Effector memory CD4-positive, alpha-beta T cell (primary cell): ENCODE data around the gene RBM38.
"Not testable (repeated sequence)": the region's sequence is repeated elsewhere in the genome, so short reads cannot be mapped to it uniquely, and the experiment has no call there.

Source experiments
- DNase-seq, 3 donors: peaks; one replicate each; pipeline ENCODE4 v3.0.0-alpha.2; 2020
- H3K27ac ChIP-seq: 2 replicates; pipeline ENCODE4 v1.7.0; 2013; ENCODE audit warnings: mild to moderate bottlenecking, low read length, moderate library complexity; ENCODE audit not compliant: insufficient read depth, poor library complexity, severe bottlenecking
- H3K27me3 ChIP-seq: replicated peaks from 2 replicates; pipeline ENCODE4 v1.7.0; 2013; ENCODE audit warnings: mild to moderate bottlenecking, low read length; ENCODE audit not compliant: insufficient read depth, control insufficient read depth, poor library complexity, severe bottlenecking
- H3K36me3 ChIP-seq: 2 replicates; pipeline ENCODE4 v1.7.0; 2013; ENCODE audit warnings: mild to moderate bottlenecking, low read length, moderate library complexity; ENCODE audit not compliant: control insufficient read depth, insufficient read depth
- H3K4me1 ChIP-seq: 2 replicates; pipeline ENCODE4 v1.7.0; 2013; ENCODE audit warnings: low read length, mild to moderate bottlenecking; ENCODE audit not compliant: control insufficient read depth, insufficient read depth, poor library complexity, severe bottlenecking
- H3K4me3 ChIP-seq: 2 replicates; pipeline ENCODE4 v1.7.0; 2013; ENCODE audit warnings: low read length, low read depth, mild to moderate bottlenecking; ENCODE audit not compliant: insufficient read depth, poor library complexity, severe bottlenecking
- H3K9me3 ChIP-seq: 2 replicates; pipeline ENCODE4 v1.7.0; 2013; ENCODE audit warnings: mild to moderate bottlenecking, low read length, moderate library complexity; ENCODE audit not compliant: control insufficient read depth

The RBM38 gene

DNA sequence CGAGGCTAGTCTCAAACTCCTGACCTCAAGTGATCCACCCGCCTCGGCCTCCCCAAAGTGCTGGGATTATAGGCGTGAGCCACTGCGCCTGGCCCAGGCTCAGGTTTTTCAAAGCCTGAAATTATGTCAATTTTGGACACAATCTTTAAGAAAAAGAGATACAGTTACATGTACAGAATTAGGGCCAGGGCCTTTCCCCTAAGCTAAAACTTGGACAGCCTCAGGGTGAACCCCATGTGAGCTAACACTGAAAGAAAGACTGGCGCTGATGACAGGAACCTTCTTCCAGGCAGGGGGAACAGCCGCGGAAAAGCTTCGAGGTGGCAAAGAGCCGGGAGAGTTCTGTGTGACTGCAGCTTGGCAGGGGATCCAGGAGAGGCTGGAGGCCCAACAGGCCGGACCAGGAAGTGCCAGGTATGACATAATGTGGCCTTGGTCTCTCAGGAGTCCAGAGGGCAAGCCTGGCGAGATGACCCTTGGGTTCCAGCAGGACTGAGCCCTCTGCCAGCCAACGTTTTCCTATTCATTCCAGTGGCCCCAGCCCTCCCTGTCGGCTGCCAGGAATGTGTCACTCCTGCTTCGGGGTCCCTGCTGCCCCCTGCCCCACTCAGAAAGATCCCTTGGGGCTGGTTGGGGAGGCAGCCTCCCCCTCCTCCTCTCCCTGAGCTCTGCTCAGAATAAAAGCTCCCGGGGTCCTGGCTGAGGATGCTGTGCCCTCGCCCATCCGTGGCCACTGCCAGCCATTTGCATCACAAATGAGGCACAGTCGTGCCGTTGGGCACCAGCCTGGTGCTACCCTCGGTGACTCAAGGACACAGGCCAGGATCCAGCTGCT, 37.3 kb downstream of the RBM38 start:
- H3K36me3 ChIP-seq, result no peaks in the 10 kb centered on the region
- no peak for DNase-seq
- H3K4me3 ChIP-seq, result no peak overlapping the region
- H3K27me3 ChIP-seq, result no peaks in the 10 kb centered on the region
- peaks cover 24% of the 10 kb centered on the region for H3K4me1 ChIP-seq
- H3K27ac ChIP-seq, result no peak overlapping the region
- H3K9me3 ChIP-seq, result no peaks in the 10 kb centered on the region

DNA sequence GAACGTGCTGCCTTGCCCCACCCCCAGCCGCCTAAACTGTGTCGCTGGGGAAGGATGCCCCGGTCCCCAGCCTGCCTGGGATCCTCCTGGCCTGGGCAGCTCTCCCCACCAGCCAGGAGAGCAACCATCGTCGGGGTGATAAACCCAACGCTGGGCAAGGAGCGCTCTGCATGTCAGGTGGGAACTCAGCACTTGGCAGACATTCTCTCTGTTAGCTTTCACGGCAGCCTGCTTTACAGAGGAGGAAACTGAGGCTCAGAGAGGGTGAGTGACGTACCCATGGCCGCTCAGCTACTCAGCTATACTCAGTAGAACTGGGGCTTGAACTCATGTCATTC, 37.9 kb downstream of the RBM38 start:
- H3K36me3 ChIP-seq, result no peaks in the 10 kb centered on the region
- no peaks in the 10 kb centered on the region for H3K9me3 ChIP-seq
- H3K4me1 ChIP-seq, result peaks cover 30% of the 10 kb centered on the region
- H3K27me3 ChIP-seq, result no peaks in the 10 kb centered on the region
- H3K4me3 ChIP-seq, result no peak overlapping the region
- H3K27ac ChIP-seq, result no peak overlapping the region
- no peak for DNase-seq

DNA sequence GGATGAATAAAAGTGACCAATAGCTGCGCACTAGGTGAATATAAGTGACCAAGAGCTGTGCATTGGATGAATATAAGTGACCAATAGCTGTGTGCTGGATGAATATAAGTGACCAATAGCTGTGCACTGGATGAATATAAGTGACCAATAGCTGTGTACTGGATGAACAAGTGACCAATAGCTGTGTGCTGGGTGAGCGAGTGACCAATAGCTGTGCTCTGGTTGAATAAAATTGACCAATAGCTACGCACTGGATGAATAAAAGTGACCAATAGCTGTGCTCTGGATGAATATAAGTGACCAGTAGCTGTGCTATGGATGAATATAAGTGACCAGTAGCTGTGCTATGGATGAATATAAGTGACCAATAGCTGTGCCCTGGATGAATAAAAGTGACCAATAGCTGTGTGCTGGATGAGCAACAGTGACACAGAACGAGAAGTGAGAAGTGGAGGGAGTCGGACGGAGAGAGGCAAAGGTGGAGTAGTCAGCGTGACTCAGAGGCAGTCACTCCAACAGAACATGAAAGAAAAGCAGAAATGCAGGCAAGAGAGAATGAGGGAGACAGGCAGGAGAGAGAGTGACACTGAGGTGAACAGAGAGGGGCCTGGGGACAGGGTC, 38.5 kb downstream of the RBM38 start:
- Histone ChIP-seq H3K4me3 (no peak overlapping the region), H3K36me3 (no peaks in the 10 kb centered on the region), H3K4me1 (peaks cover 35% of the 10 kb centered on the region), H3K27ac (no peak overlapping the region), H3K9me3 (no peaks in the 10 kb centered on the region), H3K27me3 (no peaks in the 10 kb centered on the region)
- no peak for DNase-seq

DNA sequence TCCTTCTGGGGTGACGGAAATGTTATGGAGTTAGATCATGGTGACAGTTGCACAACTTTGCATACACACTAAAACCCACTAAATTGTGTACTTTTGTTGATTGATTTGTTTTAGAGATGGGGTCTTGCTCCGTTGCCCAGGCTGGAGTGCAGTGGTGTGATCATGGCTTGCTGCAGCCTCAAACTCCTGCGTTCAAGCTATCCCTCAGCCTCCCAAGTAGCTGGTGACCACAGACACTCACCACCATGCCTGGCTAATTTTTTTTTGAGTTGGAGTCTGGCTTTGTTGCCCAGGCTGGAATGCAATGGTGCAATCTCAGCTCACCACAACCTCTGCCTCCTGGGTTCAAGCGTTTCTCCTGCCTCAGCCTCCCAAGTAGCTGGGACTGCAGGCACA, 39.0 kb downstream of the RBM38 start:
- not testable (repeated sequence) for H3K36me3 ChIP-seq, H3K27me3 ChIP-seq, H3K9me3 ChIP-seq, DNase-seq, H3K4me3 ChIP-seq, H3K27ac ChIP-seq
- H3K4me1 ChIP-seq, result peaks cover 40% of the 10 kb centered on the region

- Histone ChIP-seq H3K27me3 (no peaks in the 10 kb centered on the region), H3K27ac (no peak overlapping the region), H3K36me3 (no peaks in the 10 kb centered on the region), H3K4me1 (peaks cover 48% of the 10 kb centered on the region), H3K9me3 (no peaks in the 10 kb centered on the region), H3K4me3 (no peak overlapping the region)
- no peak for DNase-seq
Observed at GRCh38 chr20:57431539-57431835, 40.3 kb downstream of the RBM38 start.

DNA sequence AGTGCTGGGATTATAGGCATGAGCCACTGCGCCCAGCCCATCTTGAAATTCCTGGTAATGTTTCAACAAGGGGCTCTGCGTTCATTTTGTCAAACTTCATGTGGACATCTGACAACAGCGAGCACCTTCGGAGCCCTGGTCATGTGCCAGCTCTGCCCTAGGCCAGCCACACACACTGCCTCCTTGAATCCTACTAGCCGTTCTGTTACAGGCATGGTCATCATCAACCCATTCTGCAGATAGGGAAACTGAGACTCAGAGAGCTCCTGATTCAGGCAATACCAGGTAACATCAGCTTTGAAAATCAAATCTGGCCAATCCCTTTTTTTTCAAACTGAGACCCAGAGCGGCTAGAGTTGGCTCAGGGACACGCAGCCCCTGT, 41.3 kb downstream of the RBM38 start:
- Histone ChIP-seq H3K9me3 (no peaks in the 10 kb centered on the region), H3K36me3 (no peaks in the 10 kb centered on the region), H3K4me3 (peak overlapping the region; percentile 9), H3K27ac (peak overlapping the region; percentile 50), H3K4me1 (peaks cover 48% of the 10 kb centered on the region), H3K27me3 (no peaks in the 10 kb centered on the region)
- DNase-seq, result no peak

DNA sequence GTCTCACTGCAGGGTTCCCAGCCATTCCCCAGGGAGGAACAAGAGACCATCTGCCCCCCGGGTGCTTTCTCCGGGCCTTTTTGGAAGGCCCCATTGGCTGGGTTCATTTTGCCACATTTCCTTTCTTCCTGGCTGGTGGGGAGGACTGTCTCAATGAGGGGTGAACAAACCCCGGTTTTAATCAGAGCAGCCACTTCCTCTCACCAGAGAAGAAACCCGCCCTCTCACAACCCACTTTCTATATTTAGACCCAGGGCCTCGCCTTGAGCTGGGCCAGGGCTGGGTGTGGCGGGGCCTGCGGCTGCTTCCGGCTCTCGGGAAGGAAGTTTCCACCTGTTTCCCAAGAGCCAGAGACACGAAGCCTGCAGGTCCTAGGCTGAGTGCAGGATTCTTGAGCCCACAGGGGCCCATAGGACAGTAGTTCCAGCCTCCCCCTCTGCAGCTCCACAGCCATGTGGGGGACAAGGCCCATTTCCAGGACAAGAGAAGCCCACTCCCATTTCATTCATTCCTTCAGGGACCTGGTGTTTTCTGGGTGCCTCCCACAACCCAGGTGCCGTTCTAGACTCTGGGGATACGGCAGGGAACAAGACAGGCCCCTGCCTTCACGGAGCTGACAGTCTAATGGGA, 41.8 kb downstream of the RBM38 start:
- H3K4me1 ChIP-seq, result peaks cover 48% of the 10 kb centered on the region
- peak overlapping the region; percentile 50 for H3K27ac ChIP-seq
- H3K36me3 ChIP-seq, result no peaks in the 10 kb centered on the region
- H3K9me3 ChIP-seq, result no peaks in the 10 kb centered on the region
- H3K27me3 ChIP-seq, result no peaks in the 10 kb centered on the region
- peak; percentile 38 to 50 (median 44) for DNase-seq
- H3K4me3 ChIP-seq, result peak overlapping the region; percentile 9

DNA sequence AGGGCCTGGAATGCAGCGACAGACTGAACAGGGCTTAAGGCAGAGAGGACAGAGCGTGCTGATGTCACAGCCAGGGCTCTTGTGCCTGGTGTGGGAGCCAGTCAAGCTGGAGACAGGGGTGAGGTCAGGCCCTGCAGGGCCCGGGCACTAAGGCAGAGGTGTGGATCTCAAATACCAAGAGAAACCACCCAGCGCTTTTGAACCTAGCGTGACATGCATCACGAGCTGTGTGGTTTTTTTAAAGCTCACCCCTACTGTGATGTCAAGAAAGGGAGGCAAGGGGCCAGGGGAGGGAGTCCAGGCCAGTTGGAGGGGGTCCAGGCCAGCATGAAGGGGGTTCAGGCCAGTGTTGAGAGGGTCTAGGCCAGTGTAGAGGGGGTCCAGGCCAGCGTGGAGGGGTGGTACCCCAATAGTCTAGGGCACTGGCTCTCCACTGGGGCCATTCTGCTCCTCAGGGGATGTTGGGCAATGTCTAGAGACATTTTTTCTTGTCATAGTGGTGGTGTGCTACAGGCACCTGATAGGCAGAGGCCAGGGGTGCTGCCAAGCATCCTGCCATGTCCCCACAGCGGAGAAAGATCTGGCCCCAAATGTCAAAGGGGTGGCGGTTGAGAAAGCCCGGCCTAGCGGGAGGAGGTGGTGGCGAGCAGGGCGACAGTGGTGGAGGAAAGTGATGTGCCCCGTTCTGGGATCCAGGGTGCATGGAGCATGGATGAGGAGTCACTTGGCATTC, 42.6 kb downstream of the RBM38 start:
- Histone ChIP-seq H3K27ac (no peak overlapping the region), H3K4me1 (peaks cover 48% of the 10 kb centered on the region), H3K4me3 (no peak overlapping the region), H3K9me3 (no peaks in the 10 kb centered on the region), H3K36me3 (no peaks in the 10 kb centered on the region), H3K27me3 (no peaks in the 10 kb centered on the region)
- no peak for DNase-seq

GRCh38 chr20:57434390-57434700, 43.1 kb downstream of the RBM38 start:
- no peak overlapping the region for H3K4me3 ChIP-seq
- DNase-seq, result no peak
- H3K27ac ChIP-seq, result no peak overlapping the region
- peaks cover 48% of the 10 kb centered on the region for H3K4me1 ChIP-seq
- H3K27me3 ChIP-seq, result no peaks in the 10 kb centered on the region
- H3K36me3 ChIP-seq, result no peaks in the 10 kb centered on the region
- H3K9me3 ChIP-seq, result no peaks in the 10 kb centered on the region

DNA sequence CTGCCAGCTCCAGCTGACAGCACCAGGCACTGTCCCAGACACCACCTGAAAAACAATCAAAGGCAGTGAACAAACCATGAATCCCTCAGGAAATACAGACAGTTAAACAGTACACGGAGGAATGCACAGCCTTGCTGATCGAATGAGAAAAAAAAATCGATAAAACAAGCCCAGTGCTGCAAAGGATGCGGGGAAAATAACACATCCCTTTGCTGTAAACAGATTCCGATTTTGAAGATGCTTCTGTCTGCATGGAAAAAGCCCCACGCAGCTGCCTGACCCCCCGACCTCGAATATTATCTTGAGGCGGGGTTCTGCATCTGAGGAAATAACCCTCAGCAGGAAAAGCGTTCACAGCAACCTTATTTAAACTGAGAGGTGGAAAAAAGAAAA, 43.9 kb downstream of the RBM38 start:
- Histone ChIP-seq H3K4me1 (peaks cover 48% of the 10 kb centered on the region), H3K4me3 (no peak overlapping the region), H3K9me3 (no peaks in the 10 kb centered on the region), H3K36me3 (no peaks in the 10 kb centered on the region), H3K27ac (no peak overlapping the region), H3K27me3 (no peaks in the 10 kb centered on the region)
- DNase-seq, result no peak
